HG03196 (cell line): ENCODE measurements around the gene ATP13A4.

ENCODE experiments used
- ATAC-seq: cut with Tn5 transposase; IDR thresholded peaks from one replicate; pipeline ENCODE4 v1.9.1; 2021; ENCODE audit not compliant: unreplicated experiment

The ATP13A4 gene

DNA sequence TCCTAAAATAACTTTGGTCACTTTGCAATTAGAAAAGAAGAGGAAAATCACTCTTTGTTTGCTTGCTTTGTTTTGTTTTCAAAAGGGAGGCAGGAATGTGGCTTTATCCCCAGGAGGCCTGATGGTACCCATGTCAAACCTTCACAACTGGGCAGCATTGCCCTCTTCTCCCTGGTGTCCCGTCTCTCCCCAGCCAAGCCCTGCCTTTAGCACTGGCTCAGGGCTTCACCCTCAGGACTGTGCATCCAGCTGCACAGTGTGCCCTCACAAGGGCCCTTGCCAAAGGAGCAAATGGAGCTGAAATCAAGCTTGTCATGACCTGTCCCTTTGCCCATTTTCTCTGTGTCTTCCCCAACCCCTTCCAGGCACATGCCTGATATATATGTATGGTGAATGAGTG lies 147.0 kb downstream of the ATP13A4 start:
- no peak for ATAC-seq

GRCh38 chr3:193407112-193407511 lies 147.6 kb downstream of the ATP13A4 start:
- no peak for ATAC-seq

- ATAC-seq: no peak
These were observed 151.4 kb downstream of the ATP13A4 start for GRCh38 chr3:193403307-193403706.

- no peak for ATAC-seq
These were observed 154.4 kb downstream of the ATP13A4 start for GRCh38 chr3:193400304-193400703.

DNA sequence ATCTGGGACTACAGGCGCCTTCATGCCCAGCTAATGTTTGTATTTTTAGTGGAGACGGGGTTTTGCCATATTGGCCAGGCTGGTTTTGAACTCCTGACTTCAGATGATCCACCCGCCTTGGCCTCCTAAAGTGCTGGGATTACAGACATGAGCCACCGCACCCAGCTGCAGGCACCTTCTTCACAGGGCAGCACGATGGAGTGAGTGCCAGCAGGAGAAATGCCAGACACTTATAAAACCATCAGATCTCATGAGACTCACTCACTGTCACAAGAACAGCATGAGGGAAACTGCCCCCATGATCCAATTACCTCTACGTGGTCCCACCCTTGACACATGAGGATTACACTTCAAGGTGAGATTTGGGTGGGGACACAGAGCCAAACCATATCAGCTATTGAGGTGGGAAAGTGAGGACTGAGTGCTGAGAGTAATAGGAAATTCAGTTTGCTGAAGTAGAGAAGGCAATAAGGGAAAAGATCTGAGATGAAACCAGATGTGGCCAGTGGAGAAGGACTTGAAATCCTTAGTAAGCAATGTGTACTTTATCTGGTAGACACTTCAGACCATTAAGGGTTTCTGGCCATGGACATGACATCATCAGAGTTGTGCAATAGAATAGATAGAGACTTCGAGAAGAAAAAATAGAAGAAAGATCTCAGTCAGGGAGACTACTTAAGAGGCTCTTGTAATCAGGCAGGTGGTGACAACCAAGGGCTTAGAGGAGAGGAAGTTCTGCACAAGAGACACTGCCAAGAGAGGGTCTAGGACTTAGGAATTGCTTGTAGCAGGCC lies 158.0 kb downstream of the ATP13A4 start:
- no peak for ATAC-seq

DNA sequence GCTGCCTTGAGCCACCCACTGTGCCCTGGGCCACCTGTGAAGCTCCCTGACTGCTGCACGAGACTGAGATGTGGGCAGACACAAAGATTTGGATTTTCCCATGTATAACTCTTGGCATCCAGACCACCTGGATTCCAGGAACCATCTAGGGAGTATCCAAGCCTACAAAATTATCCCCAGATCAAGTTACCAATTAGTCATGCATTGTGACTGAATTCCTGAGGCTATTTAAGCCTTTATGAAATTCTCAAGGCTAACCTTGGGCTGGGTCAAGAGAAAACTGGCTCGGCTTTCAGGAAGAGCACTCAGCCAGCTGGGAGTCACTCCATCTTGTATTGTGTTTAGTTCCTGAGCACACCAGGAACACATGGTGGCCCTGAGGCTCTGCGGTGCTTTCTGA lies 162.8 kb downstream of the ATP13A4 start:
- ATAC-seq: no peak

DNA sequence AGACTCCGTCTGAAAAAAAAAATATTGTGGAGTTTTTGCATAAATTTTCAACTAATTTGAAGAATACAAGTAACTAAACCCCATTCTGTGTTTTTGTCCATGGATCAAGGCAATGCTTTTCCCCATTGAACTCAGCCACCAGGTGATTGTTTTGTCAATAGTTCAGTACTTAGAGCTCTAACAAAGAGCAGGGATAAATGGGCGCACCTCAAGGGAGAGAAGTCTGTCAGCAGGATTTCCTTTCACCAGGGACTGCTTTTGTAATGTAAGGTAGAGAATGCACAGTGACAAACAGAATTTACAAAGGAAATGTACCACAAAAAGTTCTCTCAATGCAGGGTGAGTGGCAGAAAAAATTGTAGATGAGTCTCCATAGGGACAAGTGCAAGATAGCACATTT lies 165.4 kb downstream of the ATP13A4 start:
- no peak for ATAC-seq

DNA sequence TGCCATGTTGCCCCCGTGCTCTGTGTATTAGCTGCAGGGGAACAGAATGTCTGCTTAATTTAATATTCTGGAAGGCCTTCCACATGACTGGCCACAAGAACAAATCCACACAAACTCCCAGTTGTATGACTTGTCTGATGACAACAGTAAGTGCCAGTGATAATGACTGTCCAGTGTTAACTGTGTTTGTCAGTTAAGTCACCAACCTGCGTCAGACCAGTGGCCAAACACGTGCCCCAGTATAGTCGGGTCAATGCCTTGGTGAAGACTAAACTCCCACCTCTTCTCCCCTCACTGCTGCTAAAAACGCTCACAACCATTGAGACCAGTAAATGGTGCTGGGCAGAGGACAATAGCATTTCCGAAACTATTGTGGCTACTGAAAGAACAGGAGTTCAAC lies 166.3 kb downstream of the ATP13A4 start:
- ATAC-seq: no peak

GRCh38 chr3:193387596-193387995 lies 167.1 kb downstream of the ATP13A4 start:
- no peak for ATAC-seq

GRCh38 chr3:193378706-193379105 lies 176.0 kb downstream of the ATP13A4 start, which contains the start of gene ATP13A5:
ATP13A5 (minus strand) TSS chr3:193378753; CDS start chr3:193378725, 28 bp downstream.
- ATAC-seq: no peak

- ATAC-seq: no peak
These were observed 177.1 kb downstream of the ATP13A4 start for GRCh38 chr3:193377591-193377990.

GRCh38 chr3:193375614-193376013 lies 179.1 kb downstream of the ATP13A4 start:
- no peak for ATAC-seq

DNA sequence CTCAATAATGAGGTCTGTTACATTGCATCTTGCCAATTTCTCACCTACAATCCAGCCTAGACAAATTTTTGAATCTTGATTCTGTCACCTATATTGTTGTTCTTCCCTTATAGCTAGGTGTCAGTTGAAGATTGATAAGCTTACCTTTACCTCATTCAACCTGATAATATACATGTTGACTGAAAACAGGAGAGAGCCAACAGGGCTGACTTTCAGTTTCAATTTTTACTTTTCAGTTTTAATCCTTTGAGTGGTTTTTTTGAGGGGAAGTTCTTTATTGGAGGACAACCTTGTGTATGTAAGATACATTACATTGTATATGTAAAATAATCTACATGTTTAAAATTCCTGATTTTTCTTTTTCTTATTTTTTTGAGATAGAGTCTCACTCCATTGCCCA lies 181.9 kb downstream of the ATP13A4 start:
- no peak for ATAC-seq

GRCh38 chr3:193367868-193368267 lies 186.8 kb downstream of the ATP13A4 start:
- no peak for ATAC-seq

DNA sequence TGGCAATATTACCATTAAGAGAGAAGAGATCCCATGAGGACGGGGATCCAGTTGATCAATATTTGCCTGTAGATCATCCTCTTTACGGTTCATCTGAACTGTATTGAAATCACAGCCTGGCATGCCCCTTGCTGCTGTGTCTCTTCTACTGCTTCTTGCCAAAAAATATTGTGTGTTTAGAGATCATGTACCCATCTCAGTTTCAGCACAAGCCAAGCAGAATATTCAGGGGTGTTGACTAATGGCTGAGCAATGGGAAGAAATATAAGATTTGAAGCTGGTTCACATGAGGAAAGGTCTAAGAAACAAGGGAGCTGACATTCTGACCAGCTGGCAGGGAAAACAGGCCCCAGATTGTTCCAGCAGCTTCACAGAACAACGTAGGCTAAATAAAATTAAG lies 197.4 kb downstream of the ATP13A4 start:
- ATAC-seq: no peak

DNA sequence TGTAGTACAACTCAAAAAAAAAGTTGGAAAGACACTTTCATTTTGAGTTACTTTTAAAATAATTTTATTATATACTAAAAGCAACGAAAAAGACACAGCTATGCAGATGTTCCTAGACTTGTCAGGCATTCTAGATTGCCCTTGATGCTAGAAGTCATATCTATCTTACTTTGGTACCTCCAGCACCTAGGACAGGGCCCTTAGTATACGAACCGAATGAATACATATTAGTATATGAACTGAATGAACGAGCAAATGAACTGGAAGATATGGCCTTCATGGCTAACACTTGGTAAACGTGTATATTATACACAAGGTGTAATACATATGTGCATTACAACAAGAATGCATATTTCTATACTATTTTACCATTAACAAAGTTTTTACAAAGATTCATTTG lies 200.3 kb downstream of the ATP13A4 start:
- no peak for ATAC-seq
